Karpas-422 (cell line): Measurements from ENCODE around the gene SH3YL1. TPM values are rescaled to one million over a fixed set of nuclear protein-coding genes. Genes with fewer than 3 reads are reported as not detected.

ENCODE experiments used
- DNase-seq: peaks from one replicate; pipeline ENCODE4 v3.0.0-alpha.2; 2015
- H2AFZ ChIP-seq: fragments of 200-600 bp; sonication (generic); 2 replicates; pipeline ENCODE4 v1.6.1; 2014; ENCODE audit warnings: antibody characterized with exemption, low read length, mixed read lengths
- H3K27ac ChIP-seq: fragments of 200-600 bp; sonication (generic); 2 replicates; pipeline ENCODE4 v1.5.1; 2014; ENCODE audit warnings: mild to moderate bottlenecking, low read length, moderate library complexity
- H3K27me3 ChIP-seq: fragments of 200-600 bp; sonication (generic); 2 replicates; pipeline ENCODE4 v1.6.1; 2014; ENCODE audit warnings: low read length, mixed read lengths
- H3K36me3 ChIP-seq: fragments of 200-600 bp; sonication (generic); 2 replicates; pipeline ENCODE4 v1.6.1; 2014; ENCODE audit warnings: low read length, mixed read lengths; ENCODE audit not compliant: insufficient read depth
- H3K4me1 ChIP-seq: fragments of 200-600 bp; sonication (generic); 2 replicates; pipeline ENCODE4 v1.6.1; 2014; ENCODE audit warnings: mild to moderate bottlenecking, low read length, mixed read lengths
- H3K4me2 ChIP-seq: fragments of 200-600 bp; sonication (generic); 2 replicates; pipeline ENCODE4 v1.6.1; 2014; ENCODE audit warnings: low read length, low read depth, mild to moderate bottlenecking; ENCODE audit not compliant: poor library complexity, severe bottlenecking
- H3K4me3 ChIP-seq: fragments of 200-600 bp; sonication (generic); 2 replicates; pipeline ENCODE4 v1.5.1; 2014; ENCODE audit warnings: mild to moderate bottlenecking, antibody characterized with exemption, low read length, mixed read lengths
- H3K79me2 ChIP-seq: fragments of 200-600 bp; sonication (generic); 2 replicates; pipeline ENCODE4 v1.6.1; 2014; ENCODE audit warnings: mild to moderate bottlenecking, low read length, mixed read lengths
- H3K9ac ChIP-seq: fragments of 200-600 bp; sonication (generic); 2 replicates; pipeline ENCODE4 v1.6.0; 2014; ENCODE audit warnings: low read length
- H3K9me2 ChIP-seq: fragments of 200-600 bp; sonication (generic), shearing (Covaris generic); replicated peaks from 2 replicates; pipeline ENCODE4 v1.6.0; 2014; ENCODE audit warnings: mild to moderate bottlenecking, low read length, moderate library complexity; ENCODE audit not compliant: insufficient read depth
- H3K9me3 ChIP-seq: fragments of 300-700, 200-600 bp; sonication (generic); 2 replicates; pipeline ENCODE4 v1.6.1; 2014; ENCODE audit warnings: low read length, mixed read lengths
- H4K20me1 ChIP-seq: fragments of 200-600 bp; sonication (generic); 2 replicates; pipeline ENCODE4 v1.6.1; 2014; ENCODE audit warnings: mild to moderate bottlenecking, antibody characterized with exemption, low read length, low read depth; ENCODE audit not compliant: insufficient read depth
- total RNA-seq: library from RNA; depleted of rRNA; stranded (reverse); fragments of >200 nt; shearing (Covaris generic); gene quantifications from 2 replicates; pipeline ENCODE4 v1.2.3, GENCODE V29; 2014; ENCODE audit warnings: low replicate concordance

The SH3YL1 gene
- total RNA-seq, 1 experiment from 2014 or later = 20.6 TPM

DNA sequence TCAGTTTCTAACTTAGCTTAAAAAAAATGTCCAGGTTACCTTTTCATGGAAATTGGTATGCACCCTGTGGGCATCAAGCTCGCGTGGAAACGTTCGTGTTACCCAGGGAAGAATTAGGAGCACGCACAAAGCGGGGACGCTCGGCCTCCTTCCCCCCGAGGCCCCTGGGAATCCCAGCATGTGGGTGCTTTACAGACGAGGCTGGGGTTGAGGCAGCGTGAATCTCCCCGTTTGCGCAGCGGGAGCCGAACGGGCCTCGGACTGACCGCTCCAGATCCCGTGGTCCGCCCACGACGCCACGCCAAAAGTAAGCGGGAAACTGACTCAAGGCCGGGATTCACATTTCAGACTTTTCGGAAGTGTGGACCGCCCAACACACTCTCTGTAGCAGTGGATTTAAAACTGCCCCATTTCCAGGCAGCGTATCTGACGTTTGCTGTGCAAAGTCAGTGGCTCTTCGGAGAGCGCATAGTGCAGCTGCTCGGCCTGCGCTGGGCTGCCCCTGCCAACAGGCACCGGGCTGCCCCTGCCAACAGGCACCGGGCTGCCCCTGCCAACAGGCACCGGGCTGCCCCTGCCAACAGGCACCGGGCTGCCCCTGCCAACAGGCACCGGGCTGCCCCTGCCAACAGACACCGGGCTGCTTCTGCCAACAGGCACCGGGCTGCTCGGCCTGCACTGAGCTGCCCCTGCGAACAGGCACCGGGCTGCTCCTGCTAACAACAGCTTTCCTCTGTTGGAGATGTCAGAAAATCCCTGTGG, 49.7 kb downstream of the SH3YL1 start:
- no peaks in the 10 kb centered on the region for H3K79me2 ChIP-seq
- H3K27me3 ChIP-seq = no peaks in the 10 kb centered on the region
- H3K9ac ChIP-seq = no peak overlapping the region
- no peak overlapping the region for H3K27ac ChIP-seq
- H2AFZ ChIP-seq = no peak overlapping the region
- H3K36me3 ChIP-seq = no peaks in the 10 kb centered on the region
- H3K4me1 ChIP-seq = no peaks in the 10 kb centered on the region
- DNase-seq = no peak
- no peaks in the 10 kb centered on the region for H3K9me3 ChIP-seq
- no peaks in the 10 kb centered on the region for H4K20me1 ChIP-seq
- H3K4me2 ChIP-seq = no peak overlapping the region
- no peaks in the 10 kb centered on the region for H3K9me2 ChIP-seq
- no peak overlapping the region for H3K4me3 ChIP-seq

DNA sequence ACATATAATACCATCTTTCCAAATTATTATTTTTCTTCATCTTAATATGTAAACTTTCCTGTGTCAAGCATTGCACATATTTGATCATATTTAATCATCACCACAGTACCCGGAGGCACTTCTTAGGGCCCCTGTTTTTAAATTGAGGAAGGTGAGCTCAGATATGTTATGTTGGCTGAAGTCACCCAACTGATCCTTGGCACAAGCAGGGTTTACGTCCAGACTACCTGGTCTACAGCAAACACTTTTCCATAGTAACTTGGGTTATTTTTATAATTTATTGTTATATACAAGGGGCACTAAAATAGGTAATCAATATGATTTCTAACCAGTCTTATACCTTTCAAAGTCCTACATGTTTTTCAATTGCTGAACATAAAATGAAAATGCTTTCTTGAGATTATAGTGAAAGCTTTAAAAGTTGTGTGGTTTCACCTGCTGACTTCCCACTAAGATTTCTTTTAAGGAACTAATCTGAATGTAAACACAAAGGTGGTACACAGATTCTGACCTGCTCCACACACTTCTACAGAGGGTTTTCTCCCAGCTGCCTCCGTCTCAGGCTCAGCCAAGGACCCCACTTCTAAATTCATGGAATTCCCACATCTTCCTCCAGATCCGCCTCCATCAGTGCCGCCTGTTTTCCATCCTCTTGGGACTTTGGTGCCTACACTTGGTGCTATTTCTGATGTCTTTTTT, 52.2 kb downstream of the SH3YL1 start:
- H3K27ac ChIP-seq = no peak overlapping the region
- H3K9me2 ChIP-seq = no peaks in the 10 kb centered on the region
- no peak overlapping the region for H3K4me2 ChIP-seq
- no peaks in the 10 kb centered on the region for H4K20me1 ChIP-seq
- DNase-seq = no peak
- no peak overlapping the region for H2AFZ ChIP-seq
- no peaks in the 10 kb centered on the region for H3K4me1 ChIP-seq
- no peak overlapping the region for H3K9ac ChIP-seq
- H3K4me3 ChIP-seq = no peak overlapping the region
- H3K79me2 ChIP-seq = no peaks in the 10 kb centered on the region
- H3K9me3 ChIP-seq = no peaks in the 10 kb centered on the region
- H3K27me3 ChIP-seq = no peaks in the 10 kb centered on the region
- no peaks in the 10 kb centered on the region for H3K36me3 ChIP-seq

DNA sequence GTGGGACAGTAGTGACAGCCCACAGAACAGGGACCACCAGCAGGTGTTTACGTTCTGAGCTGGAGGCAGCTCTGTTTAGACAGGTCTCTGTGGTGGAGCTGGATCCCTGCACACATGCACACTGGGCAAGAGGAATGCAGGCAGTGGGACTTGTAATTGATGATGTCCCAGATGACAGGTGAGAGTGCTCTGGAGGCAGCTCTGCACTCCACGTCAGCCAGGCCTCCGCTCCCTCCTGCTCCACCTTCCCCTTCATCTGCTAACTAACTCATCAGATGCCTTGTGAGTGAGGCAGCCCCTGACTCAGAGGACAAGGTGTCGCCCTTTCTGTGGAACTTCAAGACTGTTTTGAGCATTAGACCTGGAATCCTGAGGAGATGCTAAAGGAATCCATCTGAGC, 53.2 kb downstream of the SH3YL1 start:
- Histone ChIP-seq H3K9ac (no peak overlapping the region), H2AFZ (no peak overlapping the region), H3K9me2 (no peaks in the 10 kb centered on the region), H4K20me1 (no peaks in the 10 kb centered on the region), H3K4me1 (no peaks in the 10 kb centered on the region), H3K27me3 (no peaks in the 10 kb centered on the region), H3K79me2 (no peaks in the 10 kb centered on the region), H3K9me3 (no peaks in the 10 kb centered on the region), H3K4me2 (no peak overlapping the region), H3K27ac (no peak overlapping the region), H3K36me3 (no peaks in the 10 kb centered on the region), H3K4me3 (no peak overlapping the region)
- no peak for DNase-seq

DNA sequence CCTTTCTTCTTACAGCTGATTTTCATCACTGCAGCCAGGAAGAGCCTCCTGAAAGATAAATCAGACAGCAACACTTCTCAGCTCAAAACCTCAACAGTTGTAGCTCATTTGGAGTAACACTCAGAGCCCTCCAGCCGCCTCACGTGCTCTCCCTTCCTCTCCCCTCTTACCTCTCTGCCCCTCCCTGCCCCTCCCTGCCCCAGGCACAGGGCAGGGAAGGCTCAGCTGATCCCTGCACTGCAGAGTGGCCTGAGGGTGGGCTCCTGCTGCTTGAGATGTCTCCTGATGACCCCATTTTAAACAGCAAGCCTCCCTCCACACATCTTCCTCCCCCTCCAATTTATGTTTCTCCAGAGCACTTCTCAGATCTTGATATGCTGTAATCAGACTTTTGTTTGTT, 54.4 kb downstream of the SH3YL1 start:
- no peaks in the 10 kb centered on the region for H3K9me3 ChIP-seq
- H3K79me2 ChIP-seq = no peaks in the 10 kb centered on the region
- no peak overlapping the region for H3K9ac ChIP-seq
- DNase-seq = no peak
- no peak overlapping the region for H2AFZ ChIP-seq
- H3K9me2 ChIP-seq = no peaks in the 10 kb centered on the region
- no peak overlapping the region for H3K4me2 ChIP-seq
- no peaks in the 10 kb centered on the region for H3K4me1 ChIP-seq
- H4K20me1 ChIP-seq = no peaks in the 10 kb centered on the region
- no peaks in the 10 kb centered on the region for H3K27me3 ChIP-seq
- no peak overlapping the region for H3K27ac ChIP-seq
- H3K4me3 ChIP-seq = no peak overlapping the region
- H3K36me3 ChIP-seq = no peaks in the 10 kb centered on the region

DNA sequence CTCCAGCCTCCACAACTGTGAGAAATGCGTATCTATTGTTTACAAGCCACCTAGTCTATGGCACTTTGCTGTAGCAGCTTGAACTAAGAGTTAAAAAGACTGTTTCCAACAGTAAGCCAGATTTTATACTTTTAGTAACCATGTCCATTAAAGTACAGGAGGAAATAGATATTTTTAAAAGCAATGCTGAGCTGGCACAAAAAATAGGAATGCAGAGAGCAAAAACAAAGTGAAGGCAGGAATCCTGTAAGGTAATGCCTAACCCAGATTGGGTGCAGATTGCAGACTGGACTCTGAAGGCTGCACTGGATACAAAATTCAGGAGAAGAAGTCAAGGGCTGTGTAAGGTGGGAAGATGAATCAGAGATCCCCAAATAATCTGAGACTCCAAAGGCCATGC, 55.5 kb downstream of the SH3YL1 start:
- no peaks in the 10 kb centered on the region for H3K79me2 ChIP-seq
- H3K9me2 ChIP-seq = no peaks in the 10 kb centered on the region
- no peaks in the 10 kb centered on the region for H3K27me3 ChIP-seq
- no peaks in the 10 kb centered on the region for H4K20me1 ChIP-seq
- H3K4me3 ChIP-seq = no peak overlapping the region
- H2AFZ ChIP-seq = no peak overlapping the region
- H3K9ac ChIP-seq = no peak overlapping the region
- DNase-seq = no peak
- no peak overlapping the region for H3K4me2 ChIP-seq
- H3K27ac ChIP-seq = no peak overlapping the region
- H3K9me3 ChIP-seq = no peaks in the 10 kb centered on the region
- H3K4me1 ChIP-seq = no peaks in the 10 kb centered on the region
- no peaks in the 10 kb centered on the region for H3K36me3 ChIP-seq

- H3K36me3 ChIP-seq = no peaks in the 10 kb centered on the region
- no peaks in the 10 kb centered on the region for H3K9me2 ChIP-seq
- H3K4me2 ChIP-seq = no peak overlapping the region
- DNase-seq = no peak
- no peak overlapping the region for H3K9ac ChIP-seq
- H3K79me2 ChIP-seq = no peaks in the 10 kb centered on the region
- H3K4me3 ChIP-seq = no peak overlapping the region
- H3K27me3 ChIP-seq = no peaks in the 10 kb centered on the region
- no peak overlapping the region for H3K27ac ChIP-seq
- H3K4me1 ChIP-seq = no peaks in the 10 kb centered on the region
- H3K9me3 ChIP-seq = no peaks in the 10 kb centered on the region
- no peak overlapping the region for H2AFZ ChIP-seq
- no peaks in the 10 kb centered on the region for H4K20me1 ChIP-seq
Observed at GRCh38 chr2:203984-204383, 59.8 kb downstream of the SH3YL1 start.

DNA sequence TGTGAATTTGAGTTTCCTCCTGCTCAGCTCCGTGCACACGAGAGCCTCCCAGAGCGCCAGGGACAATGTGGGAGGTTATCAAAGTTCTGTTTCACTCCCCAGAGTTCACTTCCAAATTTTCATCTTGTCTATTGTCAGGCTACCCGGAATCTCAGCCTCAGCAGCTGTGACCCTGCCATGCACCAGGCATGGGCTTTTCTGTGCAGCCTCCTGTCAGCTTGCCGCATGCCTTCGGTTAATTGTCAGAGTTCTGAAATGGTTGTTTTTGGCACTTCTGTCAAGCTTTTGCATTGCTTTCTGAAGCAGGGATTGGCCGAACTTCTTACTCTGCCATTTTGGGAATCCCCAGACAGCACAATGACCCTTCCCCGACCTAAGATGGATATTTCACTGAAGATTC, 60.4 kb downstream of the SH3YL1 start:
- no peaks in the 10 kb centered on the region for H3K27me3 ChIP-seq
- no peaks in the 10 kb centered on the region for H3K4me1 ChIP-seq
- no peak for DNase-seq
- no peaks in the 10 kb centered on the region for H4K20me1 ChIP-seq
- H3K9me3 ChIP-seq = no peaks in the 10 kb centered on the region
- H2AFZ ChIP-seq = no peak overlapping the region
- no peaks in the 10 kb centered on the region for H3K36me3 ChIP-seq
- H3K4me3 ChIP-seq = no peak overlapping the region
- no peaks in the 10 kb centered on the region for H3K9me2 ChIP-seq
- no peak overlapping the region for H3K4me2 ChIP-seq
- no peak overlapping the region for H3K9ac ChIP-seq
- H3K79me2 ChIP-seq = no peaks in the 10 kb centered on the region
- H3K27ac ChIP-seq = no peak overlapping the region

GRCh38 chr2:202945-203344, 60.9 kb downstream of the SH3YL1 start:
- no peaks in the 10 kb centered on the region for H3K9me2 ChIP-seq
- no peaks in the 10 kb centered on the region for H3K36me3 ChIP-seq
- no peak overlapping the region for H3K9ac ChIP-seq
- DNase-seq = no peak
- H3K27me3 ChIP-seq = no peaks in the 10 kb centered on the region
- H3K27ac ChIP-seq = no peak overlapping the region
- no peaks in the 10 kb centered on the region for H3K79me2 ChIP-seq
- H4K20me1 ChIP-seq = no peaks in the 10 kb centered on the region
- no peaks in the 10 kb centered on the region for H3K4me1 ChIP-seq
- no peak overlapping the region for H2AFZ ChIP-seq
- no peak overlapping the region for H3K4me2 ChIP-seq
- H3K9me3 ChIP-seq = no peaks in the 10 kb centered on the region
- no peak overlapping the region for H3K4me3 ChIP-seq
